SW 1271 (cell line): ENCODE results near the gene SMAD3.

Source experiments
- DNase-seq, 2 experiments: peaks; one replicate each; lab custom pipeline; 2025; lab: John Stamatoyannopoulos, UW

Gene SMAD3

DNA sequence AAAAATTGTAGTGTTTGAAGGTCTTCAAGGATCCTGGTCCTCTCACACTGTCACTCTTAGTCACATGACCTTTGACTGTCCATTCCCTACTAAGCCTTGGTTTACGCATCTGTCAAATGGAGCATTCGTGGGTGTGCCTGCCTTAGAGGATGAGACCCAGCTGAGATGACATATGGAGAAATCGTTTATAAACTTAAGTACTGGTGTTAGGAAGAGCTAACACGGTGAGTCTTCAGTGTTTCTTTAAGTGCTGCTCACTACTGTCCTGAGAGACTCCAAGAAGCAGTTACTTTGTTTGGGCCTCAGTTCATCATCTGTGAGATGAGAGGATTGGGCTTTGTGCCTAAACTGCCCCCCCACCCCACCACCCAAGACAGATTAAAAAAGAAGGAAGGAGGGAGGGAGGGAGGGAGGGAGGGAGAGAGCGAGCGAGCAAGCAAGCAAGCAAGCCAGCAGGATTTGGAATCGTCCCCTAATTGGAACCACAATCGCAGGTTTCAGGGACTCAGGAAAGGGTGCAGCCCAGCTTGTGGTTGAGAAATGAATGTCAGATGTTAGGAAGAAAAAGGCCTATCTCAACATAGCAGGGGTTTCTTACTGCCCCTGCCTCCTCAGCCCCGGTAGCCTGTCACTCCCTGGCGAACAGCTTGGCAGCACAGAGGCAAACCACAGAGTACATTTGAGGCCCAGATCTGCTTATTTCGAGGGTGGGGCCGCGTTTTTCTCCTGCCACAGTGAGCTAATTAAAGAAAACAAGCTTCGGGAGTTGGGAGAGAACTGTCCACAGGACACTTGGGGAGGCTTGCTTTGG lies 32.7 kb downstream of the SMAD3 start:
- no peak for DNase-seq

DNA sequence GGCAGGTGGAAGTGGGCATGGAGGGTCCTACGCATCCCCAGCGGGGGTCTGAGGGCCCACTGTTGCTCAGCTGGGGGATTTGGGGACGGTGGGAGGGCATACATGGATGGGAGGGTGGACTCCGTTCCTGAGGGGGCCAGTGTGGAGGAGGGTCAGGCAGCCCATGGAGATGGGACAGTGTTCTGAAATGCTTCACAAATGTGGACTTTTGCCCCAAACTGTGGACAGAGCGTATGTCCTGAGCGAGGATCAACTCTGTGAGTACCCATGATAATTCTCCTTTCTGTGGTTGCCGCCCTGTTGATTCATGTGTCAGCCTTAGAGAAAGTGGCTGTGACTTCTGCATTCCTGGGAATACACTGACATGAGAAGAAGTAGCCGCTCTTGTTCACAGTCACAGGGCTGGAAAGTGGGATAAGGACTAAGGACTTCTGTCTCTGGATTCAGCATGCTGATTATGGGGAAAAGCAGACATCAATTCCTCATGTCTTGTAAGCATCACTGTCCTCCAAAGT lies 33.4 kb downstream of the SMAD3 start:
- DNase-seq = no peak

DNA sequence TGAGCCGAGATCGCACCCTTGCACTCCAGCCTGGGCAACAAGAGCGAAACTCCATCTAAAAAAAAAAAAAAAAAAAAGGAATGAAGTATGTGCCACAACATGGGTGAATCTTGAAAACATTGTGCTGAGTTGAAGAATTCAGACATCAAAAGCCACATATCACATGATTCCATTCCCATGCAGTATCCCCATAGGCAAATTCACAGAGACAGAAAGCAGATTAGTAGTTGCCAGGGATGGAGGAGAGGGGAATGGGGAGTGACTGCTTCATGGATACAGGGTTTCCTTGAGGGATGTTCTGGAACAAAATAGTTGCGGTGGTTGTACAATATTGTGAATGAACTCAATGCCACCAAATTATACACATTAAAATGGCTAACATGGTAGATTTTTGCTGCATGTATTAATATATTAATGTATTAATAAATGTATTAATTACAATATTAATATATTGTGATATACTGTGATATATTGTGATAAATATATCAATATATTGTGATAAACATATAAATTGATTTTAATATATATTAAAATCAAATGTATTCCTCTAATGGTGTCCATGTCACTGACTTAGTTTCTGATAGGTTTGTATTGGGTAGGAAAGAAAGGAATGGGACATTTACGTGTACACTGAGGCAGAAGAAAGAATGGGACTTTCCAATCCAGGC lies 34.9 kb downstream of the SMAD3 start:
- DNase-seq = no peak

DNA sequence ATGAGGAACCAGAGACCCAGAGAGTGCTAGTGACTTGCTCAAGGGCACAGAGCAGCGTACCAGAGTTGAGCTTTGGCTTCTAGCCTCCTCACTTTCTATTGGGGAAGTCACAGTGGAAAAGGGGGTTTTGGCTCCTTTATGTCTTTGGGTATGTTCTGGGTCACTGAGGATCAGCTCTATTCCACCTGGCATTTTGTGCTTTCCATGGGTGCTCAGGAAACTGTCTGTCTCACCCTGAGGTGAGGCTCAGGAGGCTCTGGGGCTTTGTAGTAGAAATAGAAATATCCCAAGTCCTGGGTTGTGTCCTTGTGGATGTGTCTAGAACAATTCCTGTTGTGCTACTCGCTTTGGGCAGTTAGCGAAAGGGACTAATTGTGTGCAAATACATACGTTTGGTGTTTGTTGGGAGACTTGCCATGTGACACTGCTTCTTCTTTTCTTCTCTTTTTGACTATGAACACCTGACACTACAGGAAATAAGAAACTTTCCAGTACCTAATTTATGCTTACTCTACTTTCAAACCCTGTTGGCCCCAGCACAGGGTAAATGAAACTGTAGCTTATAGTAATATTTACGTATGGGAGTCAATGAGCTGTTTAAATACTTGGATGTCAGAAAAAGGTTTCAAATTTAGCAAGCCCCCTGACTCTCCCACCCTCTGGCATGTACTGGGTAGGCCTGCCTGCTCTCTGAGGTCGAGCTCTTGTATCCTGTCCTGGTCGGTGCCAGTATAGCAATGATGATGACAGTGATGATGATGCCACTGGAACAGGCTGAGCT lies 35.6 kb downstream of the SMAD3 start:
- no peak for DNase-seq

DNA sequence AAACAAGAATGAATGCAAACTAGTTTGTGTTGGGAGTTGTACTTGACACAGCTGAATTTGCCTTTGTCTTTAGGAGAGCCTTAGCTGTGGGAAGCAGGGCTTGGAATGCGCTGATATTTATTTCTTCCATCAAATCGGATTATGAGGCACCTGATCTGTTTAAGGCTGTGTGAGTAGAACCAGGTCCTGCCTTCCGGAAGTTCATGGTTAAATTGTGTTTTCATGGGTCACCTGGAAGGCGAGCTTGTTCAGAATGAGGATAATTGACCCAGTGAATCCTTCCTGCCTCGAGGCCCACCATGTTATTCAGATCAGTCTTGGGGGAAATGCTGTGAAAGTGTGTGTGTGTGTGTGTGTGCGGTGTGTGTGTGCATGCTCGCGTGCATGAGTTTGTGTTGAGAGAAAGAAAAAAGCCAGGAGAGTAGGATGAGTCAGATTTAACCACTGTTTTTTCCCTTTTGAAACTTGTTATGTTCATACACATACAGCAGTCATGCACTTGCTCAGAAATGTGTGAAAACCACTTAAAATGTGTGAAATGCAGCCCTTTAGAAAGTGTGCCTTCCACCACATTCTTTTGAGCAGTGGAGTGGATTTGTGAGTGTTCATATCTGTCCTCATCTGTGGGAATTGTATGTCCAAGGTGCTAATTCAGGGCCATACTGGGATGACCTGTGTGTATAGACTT lies 36.7 kb downstream of the SMAD3 start:
- no peak for DNase-seq

DNA sequence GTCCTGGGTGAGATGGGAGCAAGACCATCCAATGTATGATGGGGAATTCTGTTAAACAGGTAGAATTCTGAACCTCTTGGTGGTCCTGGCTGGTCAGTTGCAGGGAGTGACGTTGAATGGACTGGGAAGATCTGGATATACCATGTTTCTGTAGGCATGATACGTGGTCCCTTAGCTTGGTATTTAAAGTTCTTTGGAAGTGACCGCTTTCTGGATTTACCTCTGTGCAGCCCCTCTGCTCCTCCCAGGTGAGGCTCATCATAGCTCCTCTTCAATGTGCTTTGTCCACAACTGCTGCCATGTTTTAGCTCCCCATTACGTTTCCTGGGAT lies 37.2 kb downstream of the SMAD3 start:
- no peak for DNase-seq

DNA sequence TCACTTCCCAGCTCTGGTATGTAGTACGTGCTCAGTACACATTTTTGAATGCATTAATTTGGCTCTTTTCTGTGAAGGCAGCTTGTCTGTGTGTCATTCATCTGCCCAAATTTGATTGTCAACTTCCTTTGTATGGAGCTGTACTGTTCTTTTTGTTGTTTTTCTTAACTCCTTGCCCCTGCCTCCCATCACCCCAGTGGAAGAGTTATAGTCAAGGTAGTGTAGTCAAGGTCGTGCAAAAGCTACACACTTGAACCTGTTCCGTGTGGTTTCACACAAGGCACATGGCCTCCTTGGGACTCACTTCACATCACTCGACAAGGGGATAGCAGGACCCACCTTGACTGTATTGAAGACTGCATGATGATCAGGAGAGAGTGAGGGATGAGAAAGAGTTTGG lies 37.6 kb downstream of the SMAD3 start:
- DNase-seq = no peak

DNA sequence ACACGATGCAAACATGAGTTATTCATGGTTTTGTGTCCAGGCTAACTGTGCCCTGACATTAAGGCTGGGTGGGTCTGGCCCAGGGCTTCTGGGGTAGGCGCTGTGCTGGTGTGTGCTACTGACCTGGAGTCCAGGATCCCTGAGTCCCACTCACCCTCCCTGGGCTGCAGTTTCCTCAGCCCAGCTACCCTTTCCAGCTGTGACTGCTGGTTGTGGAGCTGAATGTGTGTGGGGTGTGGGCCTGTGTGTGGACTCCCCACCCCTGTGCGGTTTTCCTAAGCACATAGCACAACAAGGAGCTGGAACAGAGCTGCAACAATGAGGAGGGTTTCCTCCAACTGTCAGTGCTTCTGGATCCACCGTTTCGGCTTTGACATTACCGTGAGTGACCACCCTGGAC lies 38.0 kb downstream of the SMAD3 start:
- DNase-seq = no peak

DNA sequence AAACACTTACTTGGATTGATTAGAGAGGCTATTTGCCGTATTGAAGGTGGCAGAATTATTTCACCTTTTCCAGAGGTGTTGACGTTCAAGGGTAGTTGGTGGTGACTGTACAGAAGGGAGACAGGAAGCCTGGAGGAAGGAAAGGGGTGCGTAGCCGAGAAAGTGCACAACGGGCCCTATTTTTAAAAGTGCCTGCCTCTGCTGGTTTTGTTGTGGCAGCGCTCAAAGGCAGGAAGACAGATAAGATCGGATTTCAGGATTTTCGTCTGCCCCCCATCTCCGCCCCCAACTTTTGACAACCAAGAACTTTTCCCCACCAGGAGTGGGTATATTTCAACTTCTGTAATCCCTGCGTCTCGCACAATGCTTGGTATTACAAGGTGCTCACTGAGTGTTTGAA lies 38.5 kb downstream of the SMAD3 start:
- DNase-seq = no peak

DNA sequence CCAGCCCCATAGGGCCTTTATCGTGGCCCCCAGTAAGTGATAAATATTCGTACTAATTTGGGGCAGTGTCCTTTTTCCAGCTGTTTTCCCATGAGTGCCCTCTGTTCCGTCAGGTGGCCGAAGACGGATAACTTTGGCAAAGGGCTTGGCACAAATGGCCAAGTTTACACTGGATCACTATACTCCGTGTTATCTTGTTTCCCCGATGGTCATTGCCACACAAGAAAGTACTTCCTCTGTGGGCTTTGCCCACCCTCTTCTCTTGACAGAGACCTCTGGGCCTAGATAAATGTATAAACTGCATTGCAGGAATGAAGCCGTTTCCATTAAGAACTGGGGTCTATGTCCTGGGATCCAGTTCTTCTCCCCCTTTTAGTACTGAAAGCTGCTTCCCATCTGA lies 39.1 kb downstream of the SMAD3 start:
- no peak for DNase-seq

DNA sequence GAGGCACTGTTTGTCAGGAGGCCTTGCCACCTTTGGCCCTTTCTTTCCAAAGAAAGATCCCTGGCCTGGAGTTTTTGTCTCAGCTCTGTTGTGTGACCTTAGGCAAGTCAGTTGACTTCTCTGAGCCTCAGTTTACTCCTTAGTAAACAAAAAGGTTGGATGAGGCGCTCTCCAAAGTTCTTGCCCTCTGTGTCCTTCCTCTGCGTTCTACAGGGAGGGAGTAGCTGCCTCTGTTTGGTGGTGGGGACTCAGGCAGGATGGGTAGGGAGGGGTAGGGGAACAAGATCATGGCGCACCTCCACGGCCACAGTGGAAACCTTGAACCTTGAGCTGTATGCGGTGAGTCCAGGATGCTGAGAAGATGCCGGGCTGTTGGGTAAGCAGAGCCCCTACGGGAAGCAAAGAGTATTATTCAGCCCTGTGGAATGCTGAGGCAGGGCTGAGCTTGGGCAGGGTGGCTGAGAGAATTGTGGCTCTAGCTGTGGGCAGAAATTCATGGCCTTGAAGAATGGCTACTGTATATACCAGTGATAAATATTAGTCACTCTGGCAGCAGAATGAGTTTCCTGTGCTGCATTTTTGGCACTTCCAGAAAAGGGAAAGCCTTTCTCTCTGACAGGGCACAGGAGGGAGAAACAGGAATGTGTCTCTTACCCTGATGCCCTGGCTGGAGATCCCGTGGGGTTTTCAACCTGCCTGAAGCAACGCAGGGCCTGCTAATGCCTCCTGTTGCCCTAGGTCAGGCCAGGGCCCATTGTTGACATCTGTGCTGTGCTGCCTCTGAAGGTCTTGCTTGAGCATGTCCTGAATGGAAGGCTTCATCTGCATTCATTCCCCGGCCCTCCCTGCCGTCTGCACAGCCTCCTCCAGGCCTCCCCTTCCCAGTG lies 39.9 kb downstream of the SMAD3 start:
- peak; percentile 93 to 98 for DNase-seq

DNA sequence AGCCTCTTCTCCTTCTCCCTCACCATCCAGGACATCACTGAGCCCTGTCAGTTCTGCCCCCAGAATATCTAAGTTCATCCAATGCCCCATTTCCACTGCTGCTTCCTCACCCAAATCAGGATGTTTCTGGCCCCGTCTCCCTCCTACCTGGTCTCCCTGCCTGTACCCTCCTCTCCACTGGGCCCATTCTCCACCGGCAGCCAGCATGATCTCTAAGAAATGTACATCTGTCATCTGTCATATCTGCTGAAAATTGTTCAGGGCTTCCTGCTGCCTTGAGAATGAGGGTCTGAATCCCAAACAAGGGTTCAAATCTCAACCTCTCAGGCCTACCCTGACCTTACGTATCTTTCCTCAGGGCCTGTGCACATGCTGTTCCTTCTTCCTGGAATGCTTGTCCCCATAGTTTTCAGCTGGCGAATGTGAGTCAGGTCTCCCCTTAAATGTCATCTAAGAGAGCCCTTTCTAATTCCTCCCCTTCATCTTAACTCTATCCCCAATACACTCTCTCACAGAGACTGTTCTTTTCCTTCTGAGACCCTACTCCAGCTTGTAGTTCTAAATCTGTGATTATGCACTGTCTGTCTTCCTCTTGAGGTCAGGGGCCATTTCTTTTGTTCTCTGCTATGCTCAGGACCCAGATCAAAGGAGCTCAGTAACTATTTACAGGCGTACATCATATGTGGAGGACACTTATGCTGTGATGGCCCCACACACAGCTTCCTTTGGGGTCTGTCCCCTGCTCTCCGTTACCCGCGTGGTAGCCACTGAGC lies 40.8 kb downstream of the SMAD3 start:
- DNase-seq = no peak

DNA sequence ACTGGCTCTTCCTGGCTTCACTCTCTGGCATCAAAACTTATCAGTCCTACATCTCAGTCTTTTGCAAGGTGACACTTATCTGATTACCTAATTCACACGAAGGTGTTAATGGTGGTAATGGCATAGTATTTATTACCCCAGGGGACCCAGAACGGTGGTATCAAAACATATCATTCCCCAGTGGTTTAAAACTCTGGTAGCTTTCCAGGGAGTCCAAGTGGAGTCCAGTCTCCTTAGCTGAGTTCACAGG lies 41.3 kb downstream of the SMAD3 start:
- DNase-seq = no peak

DNA sequence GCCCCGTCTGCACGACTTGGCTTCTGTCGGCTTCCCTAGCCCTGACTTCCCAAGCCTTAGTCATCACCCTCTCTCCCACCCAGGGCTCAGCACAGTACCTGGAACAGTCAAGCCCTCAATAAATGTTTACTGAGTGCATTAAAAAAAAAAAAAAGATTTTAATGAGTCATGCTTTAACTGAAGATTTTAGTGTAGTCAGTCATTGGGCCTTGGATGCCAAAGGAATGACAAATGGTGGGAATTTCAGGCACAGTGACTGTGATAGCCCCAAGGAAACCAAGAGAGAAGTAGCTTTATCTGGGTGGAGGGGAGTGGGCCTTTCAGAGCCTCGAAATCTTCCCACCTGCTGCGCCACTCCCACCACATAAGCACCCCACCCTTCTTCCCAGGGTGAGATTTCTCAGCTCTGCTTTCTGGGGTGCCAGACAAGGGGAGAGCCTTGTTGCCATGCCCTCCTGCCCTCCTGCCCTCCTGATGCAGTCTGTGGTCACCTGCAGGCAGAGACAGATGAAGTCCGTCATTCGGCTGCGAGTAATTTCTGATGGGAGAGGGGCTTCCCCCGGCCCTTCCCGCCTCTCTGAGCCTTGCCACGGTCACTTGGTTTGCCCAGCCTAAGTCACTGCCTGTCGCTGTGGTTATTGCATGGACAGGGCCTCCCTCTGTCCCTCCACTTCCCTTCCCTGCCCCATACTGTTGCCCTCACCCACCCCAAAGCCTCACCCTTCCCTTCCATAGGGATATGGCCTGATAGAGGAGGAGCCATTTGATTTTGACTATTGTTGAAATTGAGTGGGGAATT lies 41.8 kb downstream of the SMAD3 start:
- peak; percentile 98 to 100 for DNase-seq

DNA sequence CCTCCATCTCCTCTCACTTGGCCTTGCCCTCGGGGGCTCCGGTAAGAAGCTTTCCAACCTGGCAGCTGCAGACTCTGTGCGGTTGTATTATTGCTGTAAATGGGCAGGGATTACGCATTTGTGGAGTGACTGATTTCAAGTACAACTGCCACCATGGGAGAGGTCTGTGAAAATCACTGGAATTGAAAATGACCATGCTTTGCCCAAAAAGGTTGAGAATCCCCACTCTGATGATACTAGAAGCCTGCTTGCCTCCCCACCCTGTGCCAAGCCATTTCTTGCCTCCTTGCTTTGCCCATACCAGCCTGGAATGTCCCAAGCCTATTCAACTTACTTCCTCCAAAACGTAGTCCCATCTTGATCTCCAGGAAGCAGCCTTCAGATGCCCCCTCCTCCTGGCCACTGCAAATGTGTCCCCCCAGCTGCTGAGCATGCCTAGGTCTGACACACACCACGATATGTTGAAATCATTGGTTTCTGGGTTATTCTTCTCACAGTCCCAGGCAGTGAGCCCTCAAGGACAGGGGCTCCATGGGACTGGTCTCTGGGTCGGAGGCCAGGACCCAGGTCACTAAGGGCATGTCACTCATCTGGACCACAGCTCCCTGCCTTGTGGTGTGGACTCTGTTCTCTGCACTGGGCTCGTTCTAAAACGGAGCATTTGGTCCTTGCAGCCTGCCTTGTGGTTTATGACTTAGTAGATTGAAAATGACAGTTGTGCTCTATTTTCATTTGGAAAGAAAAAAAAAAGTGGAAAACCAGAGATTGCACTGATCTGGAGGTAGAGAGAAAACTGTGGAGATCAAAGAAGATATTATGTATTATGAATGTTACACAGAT lies 42.9 kb downstream of the SMAD3 start:
- no peak for DNase-seq

DNA sequence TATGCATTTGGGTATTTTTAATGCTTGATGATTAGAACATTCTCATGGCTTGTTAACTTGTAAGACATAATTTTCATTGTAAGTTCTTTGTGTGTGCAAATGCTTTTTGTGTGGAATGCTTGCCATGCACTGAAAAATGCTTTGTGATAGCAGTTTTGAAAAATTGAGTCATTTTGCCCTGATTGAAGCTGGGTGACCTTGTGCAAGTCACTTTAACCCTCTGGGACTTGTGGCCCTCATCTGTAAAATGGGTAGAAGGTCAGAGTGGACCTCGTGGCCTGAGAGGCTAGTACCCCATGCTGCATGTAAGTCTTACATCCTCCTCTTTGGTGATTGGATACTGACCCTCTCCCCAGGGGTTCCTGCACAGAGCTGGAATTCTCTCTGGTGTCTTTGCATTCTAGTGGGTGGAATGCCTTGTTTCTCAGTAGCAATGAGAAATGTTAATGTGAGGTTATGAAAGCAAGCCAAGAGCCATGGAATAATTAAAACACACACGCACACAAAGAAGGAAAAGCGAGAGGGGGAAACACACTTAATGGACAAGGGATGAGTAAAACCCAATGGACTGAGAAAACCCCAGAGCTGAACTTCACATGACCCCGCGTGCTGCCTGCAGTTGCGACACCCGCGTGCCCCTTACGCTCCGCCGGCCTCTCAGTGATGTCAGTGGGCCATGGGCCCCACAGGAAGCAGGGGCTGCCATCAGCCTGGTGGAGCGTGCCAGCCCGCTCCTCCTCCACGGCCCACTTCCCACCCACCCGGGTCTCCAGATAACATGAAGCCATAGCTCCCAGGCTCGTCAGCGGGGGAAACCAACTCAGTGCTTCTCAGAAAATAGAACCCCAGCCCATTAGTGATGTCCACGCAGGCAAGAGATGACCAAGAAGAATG lies 44.0 kb downstream of the SMAD3 start:
- DNase-seq = peak in 1 of 2 experiments; percentile 58

DNA sequence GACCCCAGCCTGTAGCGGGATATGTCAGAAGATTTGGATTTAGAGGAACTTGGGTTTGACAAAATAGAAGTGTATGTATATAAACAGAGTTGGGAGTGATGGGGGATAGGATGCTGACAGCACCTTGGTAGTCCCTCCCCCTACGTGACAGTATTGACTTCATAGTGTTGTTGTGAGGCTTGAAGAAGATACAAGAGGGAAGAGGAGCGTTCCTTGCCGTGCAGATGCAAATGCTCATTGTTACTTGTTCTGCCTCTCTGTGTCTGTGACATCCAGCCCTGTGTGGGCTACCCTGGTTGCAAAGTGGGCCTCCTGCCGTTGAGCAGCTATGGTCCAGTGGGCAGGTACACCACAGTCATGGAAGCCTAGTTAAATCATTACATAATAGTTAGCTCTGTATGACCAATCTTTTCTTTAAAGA lies 45.0 kb downstream of the SMAD3 start:
- DNase-seq = no peak
